ENCODE results near the gene PAEP.

The PAEP gene

DNA sequence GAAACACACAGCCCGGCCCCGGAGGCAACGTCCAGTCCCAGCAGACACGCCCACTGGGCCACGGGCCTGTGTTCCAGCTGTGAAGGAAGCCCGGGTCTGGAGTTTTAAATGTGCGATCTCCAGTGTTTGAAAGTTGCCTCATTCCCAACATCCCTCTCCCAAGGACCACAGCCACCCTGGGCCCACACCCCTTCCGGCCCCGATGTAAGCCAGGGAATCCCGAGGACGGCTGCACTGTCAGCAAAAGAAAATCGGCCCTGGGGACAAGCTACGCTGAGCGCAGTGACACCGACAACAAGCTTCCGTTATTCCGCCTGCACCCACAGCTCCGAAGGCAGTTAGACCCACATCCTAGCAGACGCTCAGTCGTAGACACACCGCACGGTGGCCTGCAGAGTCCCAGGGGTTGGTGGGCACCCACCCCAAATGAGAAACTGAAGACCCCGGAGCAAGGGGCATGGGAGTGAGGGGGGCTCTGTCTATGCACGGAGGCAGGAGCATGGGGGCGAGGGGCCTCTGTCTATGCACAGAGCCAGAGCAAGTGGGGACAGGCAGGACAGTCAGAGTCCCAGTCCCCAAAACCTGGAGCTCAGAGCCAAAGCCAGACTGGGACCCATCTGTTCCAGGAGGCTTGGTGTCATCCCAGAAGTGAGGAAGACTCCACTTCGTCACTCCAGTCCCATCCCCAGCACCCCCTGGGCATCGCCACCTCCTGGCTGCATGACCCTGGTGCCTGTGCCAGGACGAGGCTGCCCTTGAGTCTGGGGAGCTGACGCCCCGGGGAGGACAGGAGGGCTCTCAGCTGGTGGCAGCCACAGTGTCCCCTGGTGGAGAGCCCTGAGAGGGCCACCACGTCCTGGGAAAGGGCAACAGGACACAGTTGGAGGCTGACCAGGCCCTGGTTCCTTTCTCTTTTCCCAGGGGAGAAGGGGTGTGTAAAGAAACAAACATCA lies 54.4 kb downstream of the PAEP start:
- no peak for DNase-seq (ENCODE audit: low read depth)
